ENCODE data around the gene EGFLAM. TPM values are rescaled to one million over a fixed set of nuclear protein-coding genes. Genes with fewer than 3 reads are reported as not detected.

Gene EGFLAM
- total RNA-seq, 1 experiment from 2014 or later = 1.1 TPM

DNA sequence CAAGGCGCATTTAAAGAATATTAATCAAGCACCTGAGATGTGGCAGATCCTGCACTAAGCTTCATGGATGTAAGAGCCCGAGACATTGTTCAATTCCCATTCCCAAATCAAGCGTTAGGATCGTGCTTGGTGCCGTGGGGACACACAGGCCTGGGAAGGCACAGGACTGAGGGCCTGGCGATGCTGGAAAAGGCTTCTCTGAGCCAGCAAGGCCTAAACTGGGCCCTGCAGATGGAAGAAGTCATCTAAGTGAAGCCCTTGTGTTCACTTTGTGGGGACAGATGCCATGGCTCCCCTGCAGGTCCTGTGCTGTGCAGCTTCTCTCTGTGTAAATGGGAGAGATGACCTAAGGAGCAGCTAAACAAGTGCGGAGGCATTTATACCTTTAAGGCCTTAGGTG lies 214.2 kb downstream of the EGFLAM start (continued):
- TF ChIP-seq, protein P1, sequence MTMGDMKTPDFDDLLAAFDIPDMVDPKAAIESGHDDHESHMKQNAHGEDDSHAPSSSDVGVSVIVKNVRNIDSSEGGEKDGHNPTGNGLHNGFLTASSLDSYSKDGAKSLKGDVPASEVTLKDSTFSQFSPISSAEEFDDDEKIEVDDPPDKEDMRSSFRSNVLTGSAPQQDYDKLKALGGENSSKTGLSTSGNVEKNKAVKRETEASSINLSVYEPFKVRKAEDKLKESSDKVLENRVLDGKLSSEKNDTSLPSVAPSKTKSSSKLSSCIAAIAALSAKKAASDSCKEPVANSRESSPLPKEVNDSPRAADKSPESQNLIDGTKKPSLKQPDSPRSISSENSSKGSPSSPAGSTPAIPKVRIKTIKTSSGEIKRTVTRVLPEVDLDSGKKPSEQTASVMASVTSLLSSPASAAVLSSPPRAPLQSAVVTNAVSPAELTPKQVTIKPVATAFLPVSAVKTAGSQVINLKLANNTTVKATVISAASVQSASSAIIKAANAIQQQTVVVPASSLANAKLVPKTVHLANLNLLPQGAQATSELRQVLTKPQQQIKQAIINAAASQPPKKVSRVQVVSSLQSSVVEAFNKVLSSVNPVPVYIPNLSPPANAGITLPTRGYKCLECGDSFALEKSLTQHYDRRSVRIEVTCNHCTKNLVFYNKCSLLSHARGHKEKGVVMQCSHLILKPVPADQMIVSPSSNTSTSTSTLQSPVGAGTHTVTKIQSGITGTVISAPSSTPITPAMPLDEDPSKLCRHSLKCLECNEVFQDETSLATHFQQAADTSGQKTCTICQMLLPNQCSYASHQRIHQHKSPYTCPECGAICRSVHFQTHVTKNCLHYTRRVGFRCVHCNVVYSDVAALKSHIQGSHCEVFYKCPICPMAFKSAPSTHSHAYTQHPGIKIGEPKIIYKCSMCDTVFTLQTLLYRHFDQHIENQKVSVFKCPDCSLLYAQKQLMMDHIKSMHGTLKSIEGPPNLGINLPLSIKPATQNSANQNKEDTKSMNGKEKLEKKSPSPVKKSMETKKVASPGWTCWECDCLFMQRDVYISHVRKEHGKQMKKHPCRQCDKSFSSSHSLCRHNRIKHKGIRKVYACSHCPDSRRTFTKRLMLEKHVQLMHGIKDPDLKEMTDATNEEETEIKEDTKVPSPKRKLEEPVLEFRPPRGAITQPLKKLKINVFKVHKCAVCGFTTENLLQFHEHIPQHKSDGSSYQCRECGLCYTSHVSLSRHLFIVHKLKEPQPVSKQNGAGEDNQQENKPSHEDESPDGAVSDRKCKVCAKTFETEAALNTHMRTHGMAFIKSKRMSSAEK (CRISPR knock-in tag; IDR thresholded peaks at IDR 0.05; ENCODE audit: borderline replicate concordance) = no peak
- TF ChIP-seq MAX (CRISPR knock-in tag; IDR thresholded peaks at IDR 0.05) = no peak
- no peak for TF ChIP-seq NR1H2 (CRISPR knock-in tag; IDR thresholded peaks at IDR 0.05)
- TF ChIP-seq, protein P2, sequence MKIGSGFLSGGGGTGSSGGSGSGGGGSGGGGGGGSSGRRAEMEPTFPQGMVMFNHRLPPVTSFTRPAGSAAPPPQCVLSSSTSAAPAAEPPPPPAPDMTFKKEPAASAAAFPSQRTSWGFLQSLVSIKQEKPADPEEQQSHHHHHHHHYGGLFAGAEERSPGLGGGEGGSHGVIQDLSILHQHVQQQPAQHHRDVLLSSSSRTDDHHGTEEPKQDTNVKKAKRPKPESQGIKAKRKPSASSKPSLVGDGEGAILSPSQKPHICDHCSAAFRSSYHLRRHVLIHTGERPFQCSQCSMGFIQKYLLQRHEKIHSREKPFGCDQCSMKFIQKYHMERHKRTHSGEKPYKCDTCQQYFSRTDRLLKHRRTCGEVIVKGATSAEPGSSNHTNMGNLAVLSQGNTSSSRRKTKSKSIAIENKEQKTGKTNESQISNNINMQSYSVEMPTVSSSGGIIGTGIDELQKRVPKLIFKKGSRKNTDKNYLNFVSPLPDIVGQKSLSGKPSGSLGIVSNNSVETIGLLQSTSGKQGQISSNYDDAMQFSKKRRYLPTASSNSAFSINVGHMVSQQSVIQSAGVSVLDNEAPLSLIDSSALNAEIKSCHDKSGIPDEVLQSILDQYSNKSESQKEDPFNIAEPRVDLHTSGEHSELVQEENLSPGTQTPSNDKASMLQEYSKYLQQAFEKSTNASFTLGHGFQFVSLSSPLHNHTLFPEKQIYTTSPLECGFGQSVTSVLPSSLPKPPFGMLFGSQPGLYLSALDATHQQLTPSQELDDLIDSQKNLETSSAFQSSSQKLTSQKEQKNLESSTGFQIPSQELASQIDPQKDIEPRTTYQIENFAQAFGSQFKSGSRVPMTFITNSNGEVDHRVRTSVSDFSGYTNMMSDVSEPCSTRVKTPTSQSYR (CRISPR knock-in tag; IDR thresholded peaks at IDR 0.05) = no peak
- TF ChIP-seq, protein P3, sequence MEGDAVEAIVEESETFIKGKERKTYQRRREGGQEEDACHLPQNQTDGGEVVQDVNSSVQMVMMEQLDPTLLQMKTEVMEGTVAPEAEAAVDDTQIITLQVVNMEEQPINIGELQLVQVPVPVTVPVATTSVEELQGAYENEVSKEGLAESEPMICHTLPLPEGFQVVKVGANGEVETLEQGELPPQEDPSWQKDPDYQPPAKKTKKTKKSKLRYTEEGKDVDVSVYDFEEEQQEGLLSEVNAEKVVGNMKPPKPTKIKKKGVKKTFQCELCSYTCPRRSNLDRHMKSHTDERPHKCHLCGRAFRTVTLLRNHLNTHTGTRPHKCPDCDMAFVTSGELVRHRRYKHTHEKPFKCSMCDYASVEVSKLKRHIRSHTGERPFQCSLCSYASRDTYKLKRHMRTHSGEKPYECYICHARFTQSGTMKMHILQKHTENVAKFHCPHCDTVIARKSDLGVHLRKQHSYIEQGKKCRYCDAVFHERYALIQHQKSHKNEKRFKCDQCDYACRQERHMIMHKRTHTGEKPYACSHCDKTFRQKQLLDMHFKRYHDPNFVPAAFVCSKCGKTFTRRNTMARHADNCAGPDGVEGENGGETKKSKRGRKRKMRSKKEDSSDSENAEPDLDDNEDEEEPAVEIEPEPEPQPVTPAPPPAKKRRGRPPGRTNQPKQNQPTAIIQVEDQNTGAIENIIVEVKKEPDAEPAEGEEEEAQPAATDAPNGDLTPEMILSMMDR (IDR thresholded peaks at IDR 0.05) = no peak
- no peak for TF ChIP-seq GABPB1 (CRISPR knock-in tag; IDR thresholded peaks at IDR 0.05)

- CTCF ChIA-PET = interaction anchor here (1.1 to 2.0 kb wide), 3 partner anchors 31 to 337 kb away, joined by 3 to 16 read pairs (median 3); no protein-coding TSS in a partner anchor
Measured at GRCh38 chr5:38473008-38473407, 214.6 kb downstream of the EGFLAM start.

More at GRCh38 chr5:38473008-38473407, 214.6 kb downstream of the EGFLAM start:
- ATAC-seq (peak; percentile 78), DNase-seq (ENCODE audit: low spot score) (no peak)
- Mint-ChIP-seq H3K27ac (peak overlapping the region; percentile 32; the same call in 1 of the 2 replicates), H3K4me1 (peaks cover 20% of the 10 kb centered on the region), H3K4me3 (no peak overlapping the region), H3K36me3 (no peaks in the 10 kb centered on the region), H3K9me3 (no peaks in the 10 kb centered on the region), H3K27me3 (ENCODE audit: low read depth) (no peaks in the 10 kb centered on the region)
- POLR2A ChIA-PET = no interaction called here
- TF ChIP-seq ZNF425 (CRISPR knock-in tag; conservative IDR thresholded peaks at IDR 0.05) (no peak), ZNF396 (CRISPR knock-in tag; IDR thresholded peaks at IDR 0.05; ENCODE audit: borderline replicate concordance) (no peak), NR2C2 (CRISPR knock-in tag; IDR thresholded peaks at IDR 0.05) (no peak), ZBTB21 (CRISPR knock-in tag; IDR thresholded peaks at IDR 0.05; ENCODE audit: borderline replicate concordance) (no peak), ZNF671 (CRISPR knock-in tag; IDR thresholded peaks at IDR 0.05) (no peak), ATF1 (CRISPR knock-in tag; IDR thresholded peaks at IDR 0.05) (no peak), TCF7 (CRISPR knock-in tag; IDR thresholded peaks at IDR 0.05; ENCODE audit: low read depth) (no peak)
- TF ChIP-seq, protein P4, sequence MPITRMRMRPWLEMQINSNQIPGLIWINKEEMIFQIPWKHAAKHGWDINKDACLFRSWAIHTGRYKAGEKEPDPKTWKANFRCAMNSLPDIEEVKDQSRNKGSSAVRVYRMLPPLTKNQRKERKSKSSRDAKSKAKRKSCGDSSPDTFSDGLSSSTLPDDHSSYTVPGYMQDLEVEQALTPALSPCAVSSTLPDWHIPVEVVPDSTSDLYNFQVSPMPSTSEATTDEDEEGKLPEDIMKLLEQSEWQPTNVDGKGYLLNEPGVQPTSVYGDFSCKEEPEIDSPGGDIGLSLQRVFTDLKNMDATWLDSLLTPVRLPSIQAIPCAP (CRISPR knock-in tag; IDR thresholded peaks at IDR 0.05) = no peak
